ENCODE data around the gene PGD. TPM values are rescaled to one million over a fixed set of nuclear protein-coding genes. Genes with fewer than 3 reads are reported as not detected.

The PGD gene
- polyA plus RNA-seq, 6 donors from 2014 or later: 30.4 to 54.5 (median 32.7) TPM

DNA sequence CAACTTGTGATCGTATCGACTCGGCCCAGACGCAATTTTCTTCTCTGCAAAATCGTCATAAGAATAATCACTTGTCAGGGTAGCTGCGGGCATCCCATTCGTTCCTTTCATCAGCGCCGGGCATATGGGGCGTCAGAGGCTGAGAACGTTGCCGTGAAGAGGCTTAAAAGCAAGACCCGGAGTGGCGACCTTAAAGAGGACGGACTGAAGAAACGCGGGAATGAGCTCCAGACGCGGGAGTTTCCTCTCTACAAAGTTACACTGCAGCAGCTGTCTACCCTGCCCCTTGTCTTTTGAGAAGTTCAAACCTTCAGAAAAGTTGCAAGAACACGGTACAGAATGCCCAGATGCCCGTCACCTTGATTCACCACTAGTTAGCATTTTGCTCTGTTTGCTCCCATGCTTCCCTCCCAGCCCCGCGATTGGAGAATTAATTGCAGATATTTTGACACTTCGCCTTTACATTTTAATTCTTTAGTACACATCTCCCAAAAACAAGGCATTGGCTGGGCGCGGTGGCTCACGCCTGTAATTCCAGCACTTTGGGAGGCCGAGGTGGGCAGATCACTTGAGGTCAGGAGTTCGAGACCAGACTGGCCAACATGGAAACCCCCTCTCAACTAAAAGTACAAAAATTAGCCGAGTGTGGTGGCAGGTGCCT is 32.3 kb downstream of the PGD start:
- Mint-ChIP-seq H3K36me3 (no peaks in the 10 kb centered on the region), H3K4me1 (peaks cover 9 to 38% (median 14%) of the 10 kb centered on the region in 3 donors), H3K27me3 (no peaks in the 10 kb centered on the region), H3K9me3 (no peaks in the 10 kb centered on the region), H3K27ac (peak overlapping the region; percentile 90 to 100 (median 97)), H3K4me3 (peak overlapping the region; percentile 90 to 96 (median 94))
- DNase-seq (no peak), ATAC-seq (ENCODE audit: low read depth in 2 of 2) (peak in 1 of 2 donors; percentile 1)

DNA sequence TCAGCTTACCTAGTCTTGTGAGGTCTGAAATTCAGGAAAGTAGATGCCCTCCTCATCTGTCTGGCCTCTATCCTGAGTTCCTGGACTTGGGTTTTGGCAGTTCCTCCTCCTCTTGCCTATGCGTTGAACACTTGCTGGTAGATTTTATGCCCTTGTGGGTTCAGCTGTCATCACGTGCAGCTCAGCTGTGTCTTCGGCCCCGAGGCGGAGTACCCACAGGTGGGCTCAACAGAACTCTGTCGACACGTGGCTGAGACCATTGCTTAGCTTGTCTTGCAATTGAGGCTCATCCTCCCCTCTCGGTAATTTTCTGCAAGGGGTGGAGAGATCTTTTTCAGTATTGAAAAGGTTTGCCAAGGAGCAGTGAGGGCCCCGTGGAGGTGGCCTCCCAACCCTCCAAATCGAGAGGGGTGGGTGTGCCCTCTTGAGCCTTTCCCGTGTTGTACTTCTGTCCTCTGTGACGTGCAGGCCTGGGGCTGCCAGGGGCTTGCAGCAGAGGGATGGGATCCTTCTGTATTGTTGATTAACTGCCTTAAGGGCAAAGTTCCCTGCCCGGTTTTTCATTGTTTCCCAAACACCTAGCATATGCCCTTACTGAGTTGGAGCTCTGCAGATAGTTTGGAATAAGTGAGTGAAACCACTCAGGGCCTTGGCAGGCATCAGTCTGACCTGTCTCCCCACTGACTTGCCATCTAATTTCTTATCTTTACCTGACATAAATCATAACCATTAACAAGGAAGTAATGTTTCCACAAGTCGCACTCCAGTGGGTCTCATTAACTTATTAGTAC is 34.2 kb downstream of the PGD start:
- Mint-ChIP-seq H3K4me1 (peaks cover 9 to 32% (median 14%) of the 10 kb centered on the region in 3 donors), H3K36me3 (no peaks in the 10 kb centered on the region), H3K27ac (peak overlapping the region in 2 of 6 donors; percentile 30 to 49), H3K27me3 (no peaks in the 10 kb centered on the region), H3K4me3 (peak overlapping the region in 2 of 8 donors; percentile 75 to 79), H3K9me3 (no peaks in the 10 kb centered on the region)
- no peak for ATAC-seq (ENCODE audit: low read depth in 2 of 2)
- DNase-seq: no peak

- no peaks in the 10 kb centered on the region for H3K36me3 Mint-ChIP-seq
- ATAC-seq (ENCODE audit: low read depth in 2 of 2): no peak
- H3K9me3 Mint-ChIP-seq: no peaks in the 10 kb centered on the region
- DNase-seq: no peak
- peak overlapping the region in 1 of 6 donors; percentile 49 for H3K27ac Mint-ChIP-seq
- no peaks in the 10 kb centered on the region for H3K27me3 Mint-ChIP-seq
- peak overlapping the region in 3 of 8 donors; percentile 5 to 79 (median 15) for H3K4me3 Mint-ChIP-seq
- H3K4me1 Mint-ChIP-seq: peaks cover 9 to 30% (median 14%) of the 10 kb centered on the region in 3 donors
These were observed 34.9 kb downstream of the PGD start for GRCh38 chr1:10433790-10434189.

- no peaks in the 10 kb centered on the region for H3K27me3 Mint-ChIP-seq
- H3K27ac Mint-ChIP-seq: peak overlapping the region in 1 of 6 donors; percentile 37
These were observed 35.7 kb downstream of the PGD start for GRCh38 chr1:10434590-10434989.

GRCh38 chr1:10437052-10437451 is 38.2 kb downstream of the PGD start:
- Mint-ChIP-seq H3K27me3 (no peaks in the 10 kb centered on the region), H3K4me3 (no peak overlapping the region), H3K4me1 (peaks cover 0 to 15% (median 0%) of the 10 kb centered on the region in 3 donors), H3K36me3 (no peaks in the 10 kb centered on the region), H3K9me3 (no peaks in the 10 kb centered on the region), H3K27ac (peak overlapping the region in 1 of 6 donors; percentile 63)
- ATAC-seq (ENCODE audit: low read depth in 2 of 2) (no peak), DNase-seq (no peak)

More at GRCh38 chr1:10434590-10434989, 35.7 kb downstream of the PGD start:
- no peak overlapping the region for H3K4me3 Mint-ChIP-seq
- no peak for ATAC-seq (ENCODE audit: low read depth in 2 of 2)
- H3K4me1 Mint-ChIP-seq: peaks cover 9 to 30% (median 14%) of the 10 kb centered on the region in 3 donors
- no peaks in the 10 kb centered on the region for H3K9me3 Mint-ChIP-seq
- no peak for DNase-seq
- no peaks in the 10 kb centered on the region for H3K36me3 Mint-ChIP-seq

DNA sequence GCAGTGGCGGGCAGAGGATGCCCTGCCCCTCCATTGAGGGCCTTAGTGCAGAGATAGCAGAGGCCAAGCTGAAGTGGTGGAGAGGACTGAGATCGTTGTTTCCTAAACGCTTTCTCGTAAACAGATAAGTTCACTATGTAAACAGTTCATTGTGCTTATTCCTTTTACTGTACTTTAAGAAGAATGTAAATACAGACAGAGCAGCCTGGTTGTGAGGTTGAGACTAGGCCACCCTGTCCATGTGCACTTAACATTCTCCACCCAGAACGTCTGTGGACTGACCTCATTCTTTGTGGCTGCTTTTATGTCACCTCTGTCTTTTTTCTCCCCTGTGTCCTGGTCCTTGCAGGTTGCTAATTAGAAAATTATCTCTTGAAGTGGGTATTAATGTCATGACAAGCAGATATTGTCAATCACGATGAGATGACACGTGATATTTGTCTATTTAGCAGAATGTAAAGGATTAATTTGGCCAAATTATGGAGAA is 39.9 kb downstream of the PGD start:
- Mint-ChIP-seq H3K27me3 (no peaks in the 10 kb centered on the region), H3K27ac (no peak overlapping the region), H3K9me3 (no peaks in the 10 kb centered on the region), H3K36me3 (no peaks in the 10 kb centered on the region), H3K4me3 (no peak overlapping the region), H3K4me1 (peaks cover 0 to 2% (median 0%) of the 10 kb centered on the region in 3 donors)
- no peak for DNase-seq
- no peak for ATAC-seq (ENCODE audit: low read depth in 2 of 2)

GRCh38 chr1:10440305-10440704 is 41.4 kb downstream of the PGD start:
- H3K27ac Mint-ChIP-seq: peak overlapping the region in 1 of 6 donors; percentile 57
- ATAC-seq (ENCODE audit: low read depth in 2 of 2) (no peak), DNase-seq (no peak)
- H3K4me3 Mint-ChIP-seq: no peak overlapping the region
- no peaks in the 10 kb centered on the region for H3K4me1 Mint-ChIP-seq
- H3K9me3 Mint-ChIP-seq: no peaks in the 10 kb centered on the region
- no peaks in the 10 kb centered on the region for H3K36me3 Mint-ChIP-seq
- no peaks in the 10 kb centered on the region for H3K27me3 Mint-ChIP-seq

- Mint-ChIP-seq H3K27ac (no peak overlapping the region), H3K27me3 (no peaks in the 10 kb centered on the region), H3K9me3 (no peaks in the 10 kb centered on the region), H3K4me1 (no peaks in the 10 kb centered on the region), H3K36me3 (no peaks in the 10 kb centered on the region), H3K4me3 (no peak overlapping the region)
- DNase-seq (no peak), ATAC-seq (ENCODE audit: low read depth in 2 of 2) (no peak)
These were observed 41.9 kb downstream of the PGD start for GRCh38 chr1:10440794-10441193.

DNA sequence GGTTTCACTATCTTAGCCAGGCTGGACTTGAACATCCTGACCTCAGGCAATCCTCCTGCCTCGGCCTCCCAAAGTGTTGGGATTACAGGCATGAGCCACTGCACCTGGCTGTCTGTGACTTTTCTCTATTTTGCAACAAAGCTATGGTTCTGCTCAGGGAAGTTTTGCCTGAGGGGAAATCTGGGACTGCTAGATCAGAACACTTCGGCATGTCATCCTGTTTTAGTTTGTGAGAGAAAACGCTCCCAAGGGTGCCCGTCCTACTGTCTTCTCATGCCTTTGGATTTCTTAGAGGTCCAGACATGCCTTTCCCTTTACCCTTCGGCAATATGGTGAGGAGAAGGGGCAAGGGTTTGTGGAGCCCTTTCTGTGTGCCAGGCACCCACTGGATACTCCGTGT is 45.4 kb downstream of the PGD start:
- H3K36me3 Mint-ChIP-seq: no peaks in the 10 kb centered on the region
- no peaks in the 10 kb centered on the region for H3K27me3 Mint-ChIP-seq
- ATAC-seq (ENCODE audit: low read depth in 2 of 2) (no peak), DNase-seq (no peak)
- no peaks in the 10 kb centered on the region for H3K4me1 Mint-ChIP-seq
- H3K4me3 Mint-ChIP-seq: no peak overlapping the region
- no peak overlapping the region for H3K27ac Mint-ChIP-seq
- no peaks in the 10 kb centered on the region for H3K9me3 Mint-ChIP-seq

DNA sequence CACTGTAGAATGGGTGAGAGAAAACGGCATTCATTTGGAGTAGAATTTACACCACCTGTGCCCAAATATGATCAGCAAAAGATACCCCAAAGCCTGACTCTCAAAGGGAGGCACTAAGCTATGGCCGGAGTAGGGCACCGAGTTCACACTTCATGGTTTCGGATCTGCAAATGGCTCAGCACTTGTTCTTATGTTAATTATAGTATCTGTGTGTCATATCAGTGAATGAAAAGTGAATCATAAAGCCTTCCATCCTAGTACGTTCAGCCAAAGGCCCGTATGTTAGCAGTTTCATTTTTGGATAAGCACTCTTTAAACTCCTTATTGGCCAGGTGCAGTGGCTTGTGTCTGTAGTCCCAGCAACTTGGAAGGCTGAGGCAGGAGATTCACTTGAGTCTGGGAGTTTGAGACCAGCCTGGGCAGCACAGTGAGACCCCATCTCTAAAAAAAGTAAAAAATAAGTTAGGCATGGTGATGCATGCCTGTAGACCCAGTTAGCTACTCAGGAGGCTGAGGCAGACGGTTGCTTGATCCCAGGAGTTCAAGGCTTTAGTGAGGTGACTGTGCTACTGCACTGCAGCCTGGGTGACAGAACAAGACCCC is 46.0 kb downstream of the PGD start:
- no peak for DNase-seq
- ATAC-seq (ENCODE audit: low read depth in 2 of 2): no peak
- Mint-ChIP-seq H3K36me3 (no peaks in the 10 kb centered on the region), H3K4me1 (no peaks in the 10 kb centered on the region), H3K4me3 (no peak overlapping the region), H3K27me3 (peaks cover 0 to 3% (median 0%) of the 10 kb centered on the region in 3 donors), H3K27ac (peak overlapping the region in 1 of 6 donors; percentile 19), H3K9me3 (no peaks in the 10 kb centered on the region)

GRCh38 chr1:10446790-10447422 is 48.0 kb downstream of the PGD start:
- no peaks in the 10 kb centered on the region for H3K9me3 Mint-ChIP-seq
- peak overlapping the region in 2 of 6 donors; percentile 49 to 51 for H3K27ac Mint-ChIP-seq
- peaks cover 0 to 12% (median 0%) of the 10 kb centered on the region in 3 donors for H3K27me3 Mint-ChIP-seq
- no peaks in the 10 kb centered on the region for H3K36me3 Mint-ChIP-seq
- H3K4me3 Mint-ChIP-seq: no peak overlapping the region
- DNase-seq (no peak), ATAC-seq (ENCODE audit: low read depth in 2 of 2) (no peak)
- H3K4me1 Mint-ChIP-seq: no peaks in the 10 kb centered on the region

DNA sequence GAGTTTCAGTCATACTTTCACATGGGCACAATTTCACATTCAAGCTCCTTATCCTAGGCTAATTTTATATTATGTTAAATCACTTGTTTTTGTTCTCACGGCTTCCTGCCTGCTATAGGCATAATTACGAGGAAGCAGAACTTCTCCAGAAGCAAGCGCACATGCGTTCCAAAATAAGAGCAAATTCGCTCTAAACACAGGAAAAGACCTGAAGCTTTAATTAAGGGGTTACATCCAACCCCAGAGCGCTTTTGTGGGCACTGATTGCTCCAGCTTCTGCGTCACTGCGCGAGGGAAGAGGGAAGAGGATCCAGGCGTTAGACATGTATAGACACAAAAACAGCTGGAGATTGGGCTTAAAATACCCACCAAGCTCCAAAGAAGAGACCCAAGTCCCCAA is 50.9 kb downstream of the PGD start, which contains the start of gene CORT:
Gene CORT (plus strand): TSS at position 281 of the 400 bp plus-strand sequence. CDS start 193 bp downstream, outside the sequence.
- H3K27me3 Mint-ChIP-seq: peaks cover 0 to 12% (median 0%) of the 10 kb centered on the region in 3 donors
- no peak for DNase-seq
- H3K27ac Mint-ChIP-seq: no peak within 1 kb of the TSS
- no peaks in the 10 kb centered on the region for H3K4me1 Mint-ChIP-seq
- no peaks in the 10 kb centered on the region for H3K36me3 Mint-ChIP-seq
- no peak within 1 kb of the TSS for H3K4me3 Mint-ChIP-seq
- ATAC-seq (ENCODE audit: low read depth in 2 of 2): no peak
- no peaks in the 10 kb centered on the region for H3K9me3 Mint-ChIP-seq

GRCh38 chr1:10450156-10450814 is 51.4 kb downstream of the PGD start:
- ATAC-seq (ENCODE audit: low read depth in 2 of 2): no peak
- no peak overlapping the region for H3K27ac Mint-ChIP-seq
- peaks cover 0 to 12% (median 0%) of the 10 kb centered on the region in 3 donors for H3K27me3 Mint-ChIP-seq
- no peaks in the 10 kb centered on the region for H3K4me1 Mint-ChIP-seq
- no peaks in the 10 kb centered on the region for H3K9me3 Mint-ChIP-seq
- no peak overlapping the region for H3K4me3 Mint-ChIP-seq
- no peaks in the 10 kb centered on the region for H3K36me3 Mint-ChIP-seq
- DNase-seq: no peak

Data from naive B cell (primary cell).